Panc1 (cell line): ENCODE measurements around the gene GLT1D1.

Experiments used
- CTCF ChIP-seq: fragments of 450-650 bp; IDR thresholded peaks from 2 replicates; pipeline ENCODE4 v1.5.1; 2017; ENCODE audit warnings: mild to moderate bottlenecking
- POLR2AphosphoS5 ChIP-seq: IDR thresholded peaks from 2 replicates; pipeline ENCODE4 v1.6.1; 2012; ENCODE audit warnings: mild to moderate bottlenecking, low read depth, low read length, moderate library complexity
- SIN3A ChIP-seq: IDR thresholded peaks from 2 replicates; pipeline ENCODE4 v1.6.1; 2012; ENCODE audit warnings: low read depth, mild to moderate bottlenecking, low read length, moderate library complexity, borderline replicate concordance; ENCODE audit not compliant: insufficient read depth
- TCF7L2 ChIP-seq: IDR thresholded peaks from 2 replicates; pipeline ENCODE4 v1.6.1; 2011; ENCODE audit warnings: mild to moderate bottlenecking, low read depth, low read length, inconsistent platforms
- TF ChIP-seq, protein P1 (sequence below), 2 experiments: IDR thresholded peaks; 2 replicates each; pipeline ENCODE4 v1.6.1; 2011 to 2012; ENCODE audit warnings: low read depth in 2 of 2, control low read depth in 1 of 2, low read length in 1 of 2, mild to moderate bottlenecking in 1 of 2, moderate library complexity in 1 of 2; ENCODE audit not compliant: insufficient read depth in 1 of 2

DNA sequence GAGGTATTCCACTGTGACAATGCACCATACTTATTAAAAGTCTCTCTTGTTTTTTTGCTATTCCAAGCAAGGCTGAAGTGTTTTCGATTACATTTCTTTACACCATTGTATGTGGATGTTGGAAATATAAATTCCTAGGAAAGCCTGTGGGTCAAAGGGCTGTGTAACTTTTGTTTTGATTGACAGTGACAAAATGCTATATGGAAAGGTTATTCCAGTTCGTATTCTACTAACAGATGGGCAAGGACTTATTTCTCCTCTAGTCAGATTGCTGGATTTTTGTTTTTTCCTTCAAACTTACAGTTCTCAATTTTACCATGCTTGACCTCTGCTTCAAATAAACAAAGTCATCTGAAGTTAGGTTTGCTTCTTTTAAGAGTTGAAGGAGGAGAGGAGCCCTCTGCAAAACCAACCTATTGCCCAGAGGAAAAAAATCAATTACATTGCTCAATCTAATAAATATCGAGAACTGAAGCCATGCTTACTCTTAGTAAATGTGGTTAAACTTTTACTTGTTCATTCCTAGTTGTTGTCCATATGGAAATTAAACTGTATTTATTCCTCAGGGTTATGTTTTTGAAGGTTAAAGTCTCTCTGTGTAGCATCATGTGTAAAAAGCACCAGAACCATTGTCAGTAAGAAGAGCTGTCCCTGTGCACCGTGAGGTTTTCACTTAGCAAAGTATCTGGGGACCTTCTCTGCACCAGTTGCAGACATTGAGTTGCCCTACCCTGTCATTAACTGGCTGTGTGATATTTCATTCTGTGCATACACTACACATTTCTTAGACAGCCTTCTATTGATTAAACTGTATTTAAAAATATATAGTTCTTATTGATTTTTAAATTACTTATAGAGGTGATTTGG lies 26.9 kb downstream of the GLT1D1 start:
- TF ChIP-seq CTCF: no peak
- no peak for TF ChIP-seq POLR2AphosphoS5
- TF ChIP-seq TCF7L2: no peak
- no peak for TF ChIP-seq SIN3A
- TF ChIP-seq, protein P1, sequence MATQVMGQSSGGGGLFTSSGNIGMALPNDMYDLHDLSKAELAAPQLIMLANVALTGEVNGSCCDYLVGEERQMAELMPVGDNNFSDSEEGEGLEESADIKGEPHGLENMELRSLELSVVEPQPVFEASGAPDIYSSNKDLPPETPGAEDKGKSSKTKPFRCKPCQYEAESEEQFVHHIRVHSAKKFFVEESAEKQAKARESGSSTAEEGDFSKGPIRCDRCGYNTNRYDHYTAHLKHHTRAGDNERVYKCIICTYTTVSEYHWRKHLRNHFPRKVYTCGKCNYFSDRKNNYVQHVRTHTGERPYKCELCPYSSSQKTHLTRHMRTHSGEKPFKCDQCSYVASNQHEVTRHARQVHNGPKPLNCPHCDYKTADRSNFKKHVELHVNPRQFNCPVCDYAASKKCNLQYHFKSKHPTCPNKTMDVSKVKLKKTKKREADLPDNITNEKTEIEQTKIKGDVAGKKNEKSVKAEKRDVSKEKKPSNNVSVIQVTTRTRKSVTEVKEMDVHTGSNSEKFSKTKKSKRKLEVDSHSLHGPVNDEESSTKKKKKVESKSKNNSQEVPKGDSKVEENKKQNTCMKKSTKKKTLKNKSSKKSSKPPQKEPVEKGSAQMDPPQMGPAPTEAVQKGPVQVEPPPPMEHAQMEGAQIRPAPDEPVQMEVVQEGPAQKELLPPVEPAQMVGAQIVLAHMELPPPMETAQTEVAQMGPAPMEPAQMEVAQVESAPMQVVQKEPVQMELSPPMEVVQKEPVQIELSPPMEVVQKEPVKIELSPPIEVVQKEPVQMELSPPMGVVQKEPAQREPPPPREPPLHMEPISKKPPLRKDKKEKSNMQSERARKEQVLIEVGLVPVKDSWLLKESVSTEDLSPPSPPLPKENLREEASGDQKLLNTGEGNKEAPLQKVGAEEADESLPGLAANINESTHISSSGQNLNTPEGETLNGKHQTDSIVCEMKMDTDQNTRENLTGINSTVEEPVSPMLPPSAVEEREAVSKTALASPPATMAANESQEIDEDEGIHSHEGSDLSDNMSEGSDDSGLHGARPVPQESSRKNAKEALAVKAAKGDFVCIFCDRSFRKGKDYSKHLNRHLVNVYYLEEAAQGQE (IDR thresholded peaks at IDR 0.05; ENCODE audit: insufficient read depth in 1 of 2, low read depth in 2 of 2, low read length in 1 of 2): no peak
